AG04449 (cell line): ENCODE data around the gene APLF.
"Not testable (repeated sequence)": the region's sequence is repeated elsewhere in the genome, so short reads cannot be mapped to it uniquely, and the experiment has no call there.

ENCODE experiments used
- CTCF ChIA-PET: fragments of 350-600 bp; formaldehyde crosslinking; extraction: SDS; loops from one replicate; lab custom pipeline; 2021; ENCODE audit warnings: antibody characterized with exemption; lab: Yijun Ruan, JAX
- POLR2A ChIA-PET: fragments of 400-600, 350-600 bp; formaldehyde crosslinking; extraction: SDS; loops from one replicate; lab custom pipeline; 2020; ENCODE audit warnings: antibody characterized with exemption, inconsistent platforms; lab: Yijun Ruan, JAX
- DNase-seq: peaks from one replicate; pipeline ENCODE4 v3.0.0-alpha.2; 2010; ENCODE audit warnings: low read depth, low spot score
- H3K4me3 ChIP-seq: 2 replicates; pipeline ENCODE4 v1.5.1; 2011; ENCODE audit warnings: low read depth, mild to moderate bottlenecking, control low read depth, low read length
- CTCF ChIP-seq: IDR thresholded peaks from one replicate; pipeline ENCODE4 v1.5.1; 2011; ENCODE audit warnings: mild to moderate bottlenecking, moderate library complexity, low read length, control low read depth, inconsistent platforms; ENCODE audit not compliant: insufficient read depth; ENCODE audit errors: missing control alignments

APLF gene

GRCh38 chr2:68521037-68521436 lies 53.7 kb downstream of the APLF start:
- no peak for TF ChIP-seq CTCF
- POLR2A ChIA-PET = no interaction called here
- no peak for DNase-seq
- no peak overlapping the region for H3K4me3 ChIP-seq
- CTCF ChIA-PET = no interaction called here

GRCh38 chr2:68526943-68527342 lies 59.6 kb downstream of the APLF start:
- CTCF ChIA-PET, H3K4me3 ChIP-seq, DNase-seq, POLR2A ChIA-PET: not testable (repeated sequence)

GRCh38 chr2:68527343-68528081 lies 60.1 kb downstream of the APLF start:
- DNase-seq, CTCF ChIA-PET, POLR2A ChIA-PET, H3K4me3 ChIP-seq: not testable (repeated sequence)

- CTCF ChIA-PET, POLR2A ChIA-PET, DNase-seq, H3K4me3 ChIP-seq: not testable (repeated sequence)
Observed at GRCh38 chr2:68529156-68529555, 61.8 kb downstream of the APLF start.

- DNase-seq, H3K4me3 ChIP-seq, CTCF ChIA-PET, POLR2A ChIA-PET: not testable (repeated sequence)
Observed at GRCh38 chr2:68529651-68530050, 62.3 kb downstream of the APLF start.

DNA sequence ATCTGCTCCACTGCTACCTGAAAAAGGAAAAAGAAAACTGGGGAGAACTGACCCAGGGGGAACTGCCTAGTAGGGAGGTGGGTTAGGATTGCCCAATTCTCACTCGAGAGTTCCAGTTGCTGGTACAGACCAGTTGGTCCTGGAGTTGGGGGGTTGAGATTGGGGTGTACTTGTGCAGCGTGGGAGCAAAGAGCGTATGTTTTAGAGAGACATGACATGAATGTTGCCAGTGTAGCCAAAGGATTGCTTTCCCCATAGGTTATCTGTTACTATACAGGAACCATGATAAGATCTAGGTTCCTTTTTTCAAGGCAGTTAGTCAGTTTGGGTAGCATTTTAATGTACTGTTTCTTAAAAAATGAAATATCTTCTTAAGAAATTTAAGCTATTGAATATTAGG lies 68.6 kb downstream of the APLF start:
- CTCF ChIA-PET = no interaction called here
- TF ChIP-seq CTCF = no peak
- H3K4me3 ChIP-seq = no peak overlapping the region
- no peak for DNase-seq
- POLR2A ChIA-PET = no interaction called here

DNA sequence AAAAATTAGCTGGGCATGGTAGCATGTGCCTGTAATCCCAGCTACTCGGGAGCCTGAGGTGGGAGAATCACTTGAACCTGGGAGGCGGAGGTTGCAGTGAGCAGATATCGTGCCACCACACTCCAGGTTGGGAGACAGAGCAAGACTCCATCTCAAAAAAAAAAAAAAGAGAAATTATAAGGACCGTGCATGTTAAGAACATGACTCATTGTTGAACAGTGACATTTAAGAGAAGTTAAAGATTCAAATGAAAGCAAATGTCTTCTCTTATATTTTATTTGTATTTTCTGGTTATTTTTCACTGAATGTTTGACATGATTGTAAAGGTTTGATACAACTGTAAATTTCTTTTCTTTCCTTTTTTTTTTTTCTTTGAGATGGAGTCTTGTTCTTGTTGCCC lies 69.6 kb downstream of the APLF start:
- POLR2A ChIA-PET = no interaction called here
- CTCF ChIA-PET = no interaction called here
- no peak for DNase-seq

DNA sequence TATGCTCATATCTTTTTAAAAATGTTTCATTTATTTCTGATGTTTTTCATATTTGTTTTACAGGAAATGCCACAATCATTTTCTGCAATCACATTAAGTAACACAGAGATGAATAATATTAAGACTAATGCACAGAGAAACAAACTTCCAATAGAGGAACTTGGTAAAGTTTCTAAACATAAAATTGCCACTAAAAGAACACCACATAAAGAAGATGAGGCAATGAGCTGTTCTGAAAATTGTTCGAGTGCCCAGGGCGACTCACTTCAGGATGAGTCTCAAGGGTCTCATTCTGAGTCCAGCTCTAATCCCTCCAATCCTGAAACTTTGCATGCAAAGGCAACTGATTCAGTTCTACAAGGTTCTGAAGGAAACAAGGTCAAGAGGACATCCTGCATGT lies 70.4 kb downstream of the APLF start:
- TF ChIP-seq CTCF = no peak
- ChIA-PET CTCF (interaction anchor here (1.2 kb wide), 1 partner anchor 50 kb away, joined by 3 read pairs; no protein-coding TSS in a partner anchor), POLR2A (no interaction called here)
- no peak overlapping the region for H3K4me3 ChIP-seq
- peak; percentile 16 for DNase-seq

More for the DNA sequence above, 69.6 kb downstream of the APLF start:
- TF ChIP-seq CTCF = no peak
- no peak overlapping the region for H3K4me3 ChIP-seq
